M059J (cell line): ENCODE results near the gene VPS11. TPM values are rescaled to one million over a fixed set of nuclear protein-coding genes. Genes with fewer than 3 reads are reported as not detected.
A peak's percentile ranks its signal among the peaks of the same experiment; 100 is the strongest.
"Not testable (repeated sequence)": the region's sequence is repeated elsewhere in the genome, so short reads cannot be mapped to it uniquely, and the experiment has no call there.

Experiments used
- DNase-seq: peaks from one replicate; pipeline ENCODE4 v3.0.0-alpha.2; 2012; ENCODE audit warnings: low read depth
- total RNA-seq: library from RNA; depleted of rRNA; stranded (reverse); fragments of >200 nt; shearing (Covaris generic); gene quantifications from 2 replicates; pipeline ENCODE4 v1.2.3, GENCODE V29; 2014

The VPS11 gene
- total RNA-seq, 1 experiment from 2014 or later: 20.9 TPM

- DNase-seq: no peak
Observed at GRCh38 chr11:119038884-119039283, 28.7 kb upstream of the VPS11 start.

GRCh38 chr11:119039471-119039870, 28.1 kb upstream of the VPS11 start:
- DNase-seq: not testable (repeated sequence)

DNA sequence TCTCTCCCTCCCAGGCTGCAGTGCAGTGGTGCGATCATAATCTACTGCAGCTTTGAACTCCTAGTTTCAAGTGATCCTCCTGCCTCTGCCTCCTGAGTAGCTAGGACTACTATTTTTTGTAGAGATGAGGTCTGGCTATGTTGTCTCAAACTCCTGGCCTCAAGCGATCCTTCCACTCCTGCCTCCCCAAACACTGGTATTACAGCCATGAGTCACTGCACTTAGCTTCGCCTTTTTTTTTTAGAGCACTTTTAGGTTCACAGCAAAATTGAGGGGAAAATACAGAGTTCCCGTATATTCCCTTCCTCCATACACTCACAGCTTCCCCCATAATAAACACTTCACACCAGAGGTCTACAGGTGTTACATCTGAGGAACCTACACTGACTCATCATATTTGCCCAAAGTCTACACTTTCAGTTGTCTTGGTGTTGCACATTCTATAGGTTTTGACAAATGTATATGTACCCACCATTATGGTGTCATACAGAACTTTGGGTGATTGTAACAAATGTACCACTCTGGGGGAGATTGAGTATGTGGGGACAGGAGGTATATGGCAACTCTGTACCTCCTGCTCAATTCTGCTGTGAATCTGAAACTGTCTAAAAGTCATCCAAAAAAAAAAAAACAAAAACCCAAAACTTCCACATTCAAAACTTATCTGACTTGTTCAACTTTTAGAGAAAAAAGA, 25.6 kb upstream of the VPS11 start:
- DNase-seq: peak; percentile 44

- DNase-seq: no peak
Observed at GRCh38 chr11:119042927-119043326, 24.7 kb upstream of the VPS11 start.

DNA sequence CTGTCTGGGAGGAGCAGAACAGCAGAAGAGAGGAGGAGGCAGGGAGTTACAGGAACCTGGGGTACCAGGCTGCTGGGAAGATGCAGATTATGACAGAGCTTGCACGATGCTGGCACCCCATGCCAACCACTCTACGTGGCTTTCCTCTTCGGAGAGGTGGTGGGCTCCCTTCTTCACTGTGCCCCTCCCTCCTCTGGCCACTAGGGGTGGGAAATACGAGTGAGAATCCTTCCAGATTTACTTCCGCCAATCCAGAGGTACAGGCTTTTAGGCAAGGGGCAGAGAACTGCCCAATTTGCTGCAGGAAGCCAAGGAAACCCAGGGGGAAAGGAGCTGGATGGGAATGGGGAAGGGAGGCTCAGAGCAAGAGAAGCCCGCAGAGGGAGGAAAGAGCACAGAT, 22.9 kb upstream of the VPS11 start:
- DNase-seq: no peak

DNA sequence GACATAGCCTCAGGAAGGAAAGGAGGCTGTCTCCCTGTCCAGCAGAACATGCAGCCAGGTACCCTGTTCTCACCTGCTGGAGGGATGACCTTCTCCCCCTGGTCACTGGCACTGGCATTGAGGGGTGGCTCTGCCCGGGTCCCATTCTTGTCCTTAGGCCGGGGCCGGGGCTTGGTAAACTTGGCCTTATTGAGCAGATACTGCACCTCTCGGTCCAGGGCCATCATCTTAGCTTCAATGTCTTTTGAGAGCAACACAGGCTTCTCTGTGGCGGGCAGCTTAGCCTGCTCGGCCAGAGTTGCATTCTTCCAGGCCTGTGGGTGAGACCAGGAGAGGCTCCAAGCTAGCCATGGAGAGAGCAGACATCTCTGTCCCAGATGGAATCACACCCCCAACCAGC, 21.1 kb upstream of the VPS11 start:
- DNase-seq: no peak

DNA sequence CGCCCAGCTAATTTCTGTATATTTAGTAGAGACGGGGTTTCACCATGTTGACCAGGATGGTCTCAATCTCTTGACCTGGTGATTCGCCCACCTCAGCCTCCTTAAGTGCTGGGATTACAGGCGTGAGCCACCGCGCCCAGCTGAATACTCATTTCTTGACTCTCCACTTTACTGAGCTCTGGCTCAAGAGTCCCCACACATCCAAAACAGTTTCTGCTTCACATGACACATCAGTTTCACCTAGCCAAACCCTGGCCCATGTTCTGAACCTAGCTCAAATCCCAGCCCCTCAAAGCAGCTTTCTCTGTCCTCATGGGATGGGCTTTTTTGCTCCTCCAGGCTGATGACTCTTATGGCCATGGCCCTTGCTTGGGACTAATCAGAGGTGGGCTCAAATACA, 20.4 kb upstream of the VPS11 start:
- no peak for DNase-seq

DNA sequence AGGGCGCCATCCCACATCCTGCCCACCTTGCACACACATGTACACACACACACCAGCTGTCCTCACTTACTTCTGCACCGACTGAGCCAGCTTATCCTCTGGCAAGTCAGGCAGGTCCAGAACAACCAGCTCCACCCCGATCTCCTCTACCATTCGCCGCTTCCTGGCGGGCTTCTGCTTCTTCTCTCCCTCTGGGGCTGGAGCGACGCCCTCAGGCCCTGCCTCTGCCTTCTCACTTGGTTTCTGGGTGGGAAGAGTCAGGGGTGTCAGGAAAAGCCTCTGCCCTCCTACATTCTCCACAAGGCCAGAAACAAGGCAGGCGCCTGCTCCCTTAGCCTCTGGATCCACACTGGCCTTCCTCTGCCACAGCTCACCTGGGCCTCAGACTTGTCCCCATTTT, 19.0 kb upstream of the VPS11 start:
- no peak for DNase-seq

GRCh38 chr11:119049081-119049480, 18.5 kb upstream of the VPS11 start:
- no peak for DNase-seq

DNA sequence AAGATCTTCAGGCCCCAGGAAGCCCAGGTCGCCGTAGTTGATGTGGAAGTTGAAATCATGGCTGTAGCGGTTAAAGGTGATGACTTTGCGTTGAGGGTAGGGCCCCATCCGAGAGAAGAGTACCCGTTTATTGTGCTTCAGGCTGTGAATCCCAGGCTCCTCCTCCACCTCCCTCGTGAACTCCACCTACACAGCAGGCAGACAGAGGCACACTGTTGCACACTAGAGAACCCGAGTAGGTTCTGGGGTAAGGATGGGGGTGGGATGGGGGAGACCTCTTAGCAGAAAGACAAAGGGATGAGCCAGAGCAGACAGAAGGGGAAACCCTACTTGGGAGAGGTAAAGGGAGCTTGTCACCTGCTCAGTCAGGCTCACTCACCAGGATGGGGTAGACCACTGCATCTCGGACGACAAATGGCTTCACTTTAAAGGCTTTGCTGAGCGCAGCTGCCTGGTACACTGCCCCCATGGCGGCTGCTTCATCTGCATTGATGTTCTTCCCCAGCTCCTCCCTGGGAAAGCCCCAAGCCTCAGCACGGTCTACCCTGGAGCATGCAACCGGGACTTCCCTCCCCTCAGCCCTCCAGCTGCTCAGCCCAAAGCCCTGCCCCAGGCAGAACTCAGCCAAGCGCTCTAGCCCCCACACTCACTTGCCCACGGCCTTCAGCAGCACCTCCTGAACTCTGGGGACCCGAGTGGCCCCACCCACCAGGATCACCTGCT, 16.0 kb upstream of the VPS11 start:
- DNase-seq: no peak

DNA sequence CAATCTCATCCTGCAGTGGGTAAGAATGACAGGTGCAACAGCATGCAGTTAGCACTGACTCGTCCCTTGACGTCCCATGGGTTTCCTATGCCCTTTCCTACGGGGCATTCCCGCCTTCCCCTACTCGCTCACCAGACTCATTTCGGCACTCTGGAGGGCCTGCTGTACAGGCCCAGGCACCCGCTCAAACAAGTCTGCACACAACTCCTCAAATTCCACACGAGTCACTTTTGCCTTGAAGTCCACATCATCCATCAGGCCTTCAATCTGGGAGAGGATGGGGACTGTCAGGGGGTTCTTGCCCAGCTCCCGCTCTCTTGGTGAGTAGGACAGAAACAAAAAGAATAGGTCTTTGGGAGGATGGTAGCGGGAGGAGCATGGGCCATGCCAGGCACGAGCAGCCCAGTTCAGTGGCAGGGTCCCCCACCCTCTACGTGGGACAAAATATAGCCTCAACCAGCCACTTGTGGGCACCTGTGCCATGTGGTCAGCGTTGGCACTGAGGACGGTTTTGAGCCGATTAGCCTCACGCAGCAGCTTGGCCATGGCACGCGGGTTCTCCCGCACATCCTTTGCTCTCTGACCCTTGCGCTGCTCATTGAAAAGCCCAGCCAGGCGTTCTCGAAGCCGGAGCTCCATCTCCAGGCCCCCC, 15.3 kb upstream of the VPS11 start:
- DNase-seq: no peak

GRCh38 chr11:119054418-119054817, 13.2 kb upstream of the VPS11 start:
- DNase-seq: no peak

DNA sequence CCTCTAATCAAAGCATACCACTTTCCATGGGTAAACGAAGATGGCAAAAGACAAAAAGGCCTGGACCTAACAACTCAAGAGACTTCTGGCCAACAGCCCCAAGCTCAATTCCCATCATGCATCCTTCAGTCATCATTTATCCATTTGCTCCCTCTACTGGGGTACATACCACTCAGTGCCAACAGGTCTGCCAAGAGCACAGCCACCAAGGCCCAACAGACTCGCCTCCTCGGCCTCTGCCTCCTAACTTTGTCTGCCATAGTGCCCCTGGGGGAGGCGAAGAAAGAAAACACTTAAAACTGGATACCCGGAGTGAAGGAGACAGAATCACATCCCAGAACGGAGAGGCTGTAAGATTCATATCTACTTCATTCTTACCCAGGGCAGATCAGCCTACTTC, 11.7 kb upstream of the VPS11 start:
- DNase-seq: peak; percentile 38

DNA sequence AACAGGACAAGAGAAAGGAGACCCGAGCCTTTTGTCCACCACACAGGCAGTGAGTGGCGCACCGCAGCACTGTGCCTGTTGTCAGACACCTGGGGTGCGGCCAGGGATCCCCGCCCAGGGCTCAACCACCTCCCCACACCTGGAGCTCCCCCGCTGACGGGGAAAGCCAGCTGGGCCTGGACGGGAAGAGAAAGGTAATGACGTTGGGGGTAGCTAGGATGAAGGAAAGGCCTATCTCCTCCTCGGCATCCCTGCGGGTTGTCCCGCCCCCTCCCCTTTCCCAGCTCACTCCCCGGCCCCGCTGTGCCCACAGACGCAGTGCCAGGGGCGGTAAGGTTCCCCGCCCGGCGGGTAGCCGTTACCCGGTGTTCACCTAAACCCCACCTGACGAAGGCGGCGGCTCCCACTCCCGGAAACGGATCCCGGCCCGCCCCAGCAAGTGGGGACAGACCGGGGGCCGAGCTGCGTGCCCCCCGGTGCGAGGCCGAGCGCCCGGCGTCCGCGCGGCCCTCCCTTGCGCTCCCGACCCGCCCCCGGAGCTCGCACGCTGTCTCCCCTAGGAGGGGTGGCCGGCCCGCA, 11.1 kb upstream of the VPS11 start:
- DNase-seq: peak; percentile 16

- peak; percentile 95 for DNase-seq
Observed at GRCh38 chr11:119057000-119057769, 10.4 kb upstream of the VPS11 start, which contains the start of gene HYOU1. HYOU1 (minus strand) TSS chr11:119057205; CDS start chr11:119056160, 1,045 bp downstream.

DNA sequence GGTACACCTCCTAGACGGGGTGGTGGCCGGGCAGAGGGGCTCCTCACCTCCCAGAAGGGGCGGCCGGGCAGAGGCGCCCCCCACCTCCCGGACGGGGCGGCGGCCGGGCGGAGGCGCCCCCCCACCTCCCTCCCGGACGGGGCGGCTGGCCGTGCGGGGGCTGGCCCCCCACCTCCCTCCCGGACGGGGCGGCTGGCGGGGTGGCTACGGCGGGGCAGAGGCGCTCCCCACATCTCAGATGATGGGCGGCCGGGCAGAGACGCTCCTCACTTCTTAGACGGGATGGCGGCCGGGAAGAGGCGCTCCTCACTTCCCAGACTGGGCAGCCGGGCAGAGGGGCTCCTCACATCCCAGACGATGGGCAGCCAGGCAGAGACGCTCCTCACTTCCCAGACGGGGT, 8.5 kb upstream of the VPS11 start:
- DNase-seq: not testable (repeated sequence)

DNA sequence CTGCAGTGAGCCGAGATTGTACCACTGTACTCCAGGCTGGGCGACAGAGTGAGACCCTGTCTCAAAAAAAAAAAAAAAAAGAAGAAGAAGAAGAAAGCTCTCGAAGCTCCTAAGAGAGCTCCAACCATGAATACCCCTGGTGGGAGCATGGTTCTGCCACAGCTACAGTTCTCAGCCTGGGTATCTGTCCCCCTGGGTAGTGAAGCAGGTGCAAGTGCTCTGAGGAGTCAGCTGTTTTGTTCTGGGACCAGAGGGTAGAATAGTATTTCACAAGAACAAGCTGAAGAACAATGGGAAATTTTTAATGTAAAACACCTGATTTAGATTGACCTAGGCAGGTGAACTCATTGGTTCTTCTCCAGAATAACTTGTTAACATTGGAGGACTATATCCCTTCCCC, 6.4 kb upstream of the VPS11 start:
- DNase-seq: no peak

- DNase-seq: peak; percentile 73
Observed at GRCh38 chr11:119062779-119063178, 4.8 kb upstream of the VPS11 start.

DNA sequence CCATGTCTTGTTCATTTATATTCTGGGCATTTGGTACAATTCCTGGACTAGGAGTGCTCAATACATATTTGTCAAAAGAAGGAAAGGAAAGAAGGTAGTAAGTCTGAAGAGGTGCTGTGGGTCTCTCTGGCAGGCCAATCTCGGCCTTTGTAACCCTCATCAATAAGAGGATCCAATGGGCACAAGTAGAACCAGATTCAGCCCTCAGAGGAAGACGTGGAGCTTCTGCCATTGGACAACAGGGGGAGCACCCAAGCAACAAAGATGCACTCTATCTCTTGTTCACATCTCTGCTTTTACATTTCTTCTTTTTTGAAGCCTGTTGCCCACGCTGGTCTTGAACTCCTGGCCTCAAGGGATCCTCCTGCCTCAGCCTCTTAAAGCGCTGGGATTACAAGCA, 2.2 kb upstream of the VPS11 start:
- peak; percentile 50 for DNase-seq

DNA sequence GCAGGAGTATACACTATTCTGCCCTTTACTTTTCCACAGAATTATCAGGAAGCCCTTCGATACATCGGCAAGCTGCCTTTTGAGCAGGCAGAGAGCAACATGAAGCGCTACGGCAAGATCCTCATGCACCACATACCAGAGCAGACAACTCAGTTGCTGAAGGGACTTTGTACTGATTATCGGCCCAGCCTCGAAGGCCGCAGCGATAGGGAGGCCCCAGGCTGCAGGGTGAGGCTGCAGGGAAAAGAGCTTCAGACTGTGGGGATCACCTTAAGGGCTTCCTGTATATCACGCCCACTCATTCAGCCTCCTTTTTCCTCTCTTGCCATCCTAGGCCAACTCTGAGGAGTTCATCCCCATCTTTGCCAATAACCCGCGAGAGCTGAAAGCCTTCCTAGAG, 10.2 kb downstream of the VPS11 start:
- no peak for DNase-seq

DNA sequence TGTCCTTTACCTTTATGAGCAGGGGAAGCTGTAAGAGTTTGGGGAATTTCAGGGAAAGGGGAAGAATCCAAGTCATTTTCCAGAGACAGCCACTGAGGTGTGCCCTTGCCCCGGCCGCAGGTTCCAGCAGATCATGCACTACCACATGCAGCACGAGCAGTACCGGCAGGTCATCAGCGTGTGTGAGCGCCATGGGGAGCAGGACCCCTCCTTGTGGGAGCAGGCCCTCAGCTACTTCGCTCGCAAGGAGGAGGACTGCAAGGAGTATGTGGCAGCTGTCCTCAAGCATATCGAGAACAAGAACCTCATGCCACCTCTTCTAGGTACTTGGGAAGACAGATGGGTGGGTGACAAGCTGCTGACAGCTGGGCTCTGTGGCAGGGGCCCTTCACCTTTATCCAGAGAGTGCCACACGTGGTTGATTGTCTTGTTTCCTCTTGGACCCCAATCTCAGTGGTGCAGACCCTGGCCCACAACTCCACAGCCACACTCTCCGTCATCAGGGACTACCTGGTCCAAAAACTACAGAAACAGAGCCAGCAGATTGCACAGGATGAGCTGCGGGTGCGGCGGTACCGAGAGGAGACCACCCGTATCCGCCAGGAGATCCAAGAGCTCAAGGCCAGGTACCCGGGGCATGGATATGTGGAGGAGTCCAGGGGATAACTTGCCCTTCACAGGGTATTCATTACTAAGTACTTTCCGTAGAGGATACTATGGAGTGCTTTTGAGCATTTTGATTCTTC, 11.2 kb downstream of the VPS11 start:
- DNase-seq: no peak
